OCI-LY3 (cell line): ENCODE measurements around the gene IL12A.

Experiments used
- EZH2phosphoT487 ChIP-seq: fragments of 200-600 bp; shearing (Covaris generic); IDR thresholded peaks from 2 replicates; pipeline ENCODE4 v1.6.1; 2018; ENCODE audit warnings: antibody characterized with exemption, mixed run types, low read depth
- TF ChIP-seq, protein P1 (sequence below): fragments of 200-600, 300-600 bp; sonication (generic); IDR thresholded peaks from 2 replicates; pipeline ENCODE4 v1.5.1; 2014; ENCODE audit warnings: antibody characterized with exemption, low read length, low read depth

DNA sequence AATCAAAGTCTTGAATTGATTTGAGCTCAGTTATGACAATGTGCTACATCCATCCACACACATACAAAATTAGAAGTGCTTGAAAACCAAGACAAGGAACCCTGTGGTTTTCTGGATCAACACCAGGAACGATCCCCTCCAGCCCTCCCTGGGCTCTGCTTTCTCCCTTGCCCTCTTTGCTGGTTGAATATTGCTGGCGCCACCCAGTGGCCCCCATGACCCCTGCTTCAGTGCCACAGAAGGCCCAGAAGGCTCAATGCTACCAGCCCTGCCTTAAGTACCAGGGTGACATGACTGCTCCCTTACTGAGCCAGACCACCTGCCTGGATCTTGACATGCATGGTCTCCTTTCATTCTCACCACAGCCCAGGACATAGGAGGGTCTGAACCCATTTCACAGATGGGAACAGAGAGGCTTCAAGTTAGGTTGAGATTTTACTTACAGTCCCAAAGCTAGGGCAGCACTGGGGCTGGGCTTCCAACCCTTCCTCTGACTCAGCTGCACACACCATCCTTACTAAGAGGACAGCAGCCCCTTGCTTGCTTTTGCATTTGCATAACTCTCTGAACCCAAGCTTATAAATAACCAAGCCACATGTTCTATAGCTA, 15.0 kb downstream of the IL12A start:
- TF ChIP-seq, protein P1, sequence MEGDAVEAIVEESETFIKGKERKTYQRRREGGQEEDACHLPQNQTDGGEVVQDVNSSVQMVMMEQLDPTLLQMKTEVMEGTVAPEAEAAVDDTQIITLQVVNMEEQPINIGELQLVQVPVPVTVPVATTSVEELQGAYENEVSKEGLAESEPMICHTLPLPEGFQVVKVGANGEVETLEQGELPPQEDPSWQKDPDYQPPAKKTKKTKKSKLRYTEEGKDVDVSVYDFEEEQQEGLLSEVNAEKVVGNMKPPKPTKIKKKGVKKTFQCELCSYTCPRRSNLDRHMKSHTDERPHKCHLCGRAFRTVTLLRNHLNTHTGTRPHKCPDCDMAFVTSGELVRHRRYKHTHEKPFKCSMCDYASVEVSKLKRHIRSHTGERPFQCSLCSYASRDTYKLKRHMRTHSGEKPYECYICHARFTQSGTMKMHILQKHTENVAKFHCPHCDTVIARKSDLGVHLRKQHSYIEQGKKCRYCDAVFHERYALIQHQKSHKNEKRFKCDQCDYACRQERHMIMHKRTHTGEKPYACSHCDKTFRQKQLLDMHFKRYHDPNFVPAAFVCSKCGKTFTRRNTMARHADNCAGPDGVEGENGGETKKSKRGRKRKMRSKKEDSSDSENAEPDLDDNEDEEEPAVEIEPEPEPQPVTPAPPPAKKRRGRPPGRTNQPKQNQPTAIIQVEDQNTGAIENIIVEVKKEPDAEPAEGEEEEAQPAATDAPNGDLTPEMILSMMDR = peak; percentile 81
- TF ChIP-seq EZH2phosphoT487 = no peak
